ENCODE results near the gene LDLRAD3.

GRCh38 chr11:36239636-36240035 is 295.8 kb downstream of the LDLRAD3 start:
- TF ChIP-seq CTCF (IDR thresholded peaks at IDR 0.05; ENCODE audit: insufficient read depth, low read depth, low read length) (no peak), EZH2 (IDR thresholded peaks at IDR 0.05; ENCODE audit: insufficient read depth, low read length) (no peak)
